HG02642 (cell line): ENCODE data around the gene EDAR.

Experiments
- ATAC-seq: cut with Tn5 transposase; IDR thresholded peaks from one replicate; pipeline ENCODE4 v1.9.1; 2021; ENCODE audit warnings: mild to moderate bottlenecking; ENCODE audit not compliant: unreplicated experiment, poor library complexity

EDAR gene

DNA sequence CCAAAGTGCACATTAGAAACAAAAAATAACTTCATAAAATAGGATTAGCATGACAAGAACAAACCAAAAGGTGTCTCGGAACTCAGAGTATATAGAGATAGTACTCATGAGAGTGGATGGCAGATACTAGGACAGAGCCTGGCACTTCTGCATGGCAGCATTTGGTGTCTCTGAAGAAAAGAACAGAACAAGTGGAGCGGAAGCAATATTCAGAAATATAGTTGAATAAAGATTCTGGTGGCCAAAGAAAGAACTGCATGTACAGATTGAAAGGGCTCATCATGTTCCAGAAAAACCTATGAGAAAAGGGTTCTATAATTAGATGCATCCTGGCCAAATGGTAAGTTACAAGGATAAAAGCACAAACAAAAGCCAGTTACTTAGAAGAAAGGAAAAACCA, 111.5 kb downstream of the EDAR start:
- no peak for ATAC-seq

DNA sequence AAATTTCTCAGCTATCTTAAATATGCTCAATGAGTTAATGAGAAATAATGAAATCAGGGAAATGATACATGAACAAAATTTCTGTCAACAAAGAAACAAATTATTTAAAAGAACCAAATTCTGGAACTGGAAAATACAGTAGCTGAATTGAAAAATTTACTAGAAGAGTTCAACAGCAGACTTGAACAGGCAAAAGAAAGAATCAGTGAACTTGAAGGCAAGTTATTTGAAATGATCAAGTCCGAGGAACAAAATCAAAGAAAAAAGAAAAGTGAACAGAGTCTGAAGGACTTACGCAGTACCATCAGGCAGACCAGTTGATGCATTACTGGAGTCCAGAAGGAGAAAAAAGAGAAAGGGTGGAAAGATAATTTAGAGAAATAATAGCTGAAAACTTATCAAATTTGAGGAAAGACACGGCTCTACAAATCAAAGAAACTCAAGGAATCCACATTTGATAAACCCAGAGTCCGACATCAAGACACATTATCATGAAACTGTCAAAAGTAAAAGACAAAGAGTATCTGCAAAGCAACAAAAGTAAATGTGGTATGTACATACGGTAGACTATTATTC, 118.9 kb downstream of the EDAR start:
- ATAC-seq = no peak

DNA sequence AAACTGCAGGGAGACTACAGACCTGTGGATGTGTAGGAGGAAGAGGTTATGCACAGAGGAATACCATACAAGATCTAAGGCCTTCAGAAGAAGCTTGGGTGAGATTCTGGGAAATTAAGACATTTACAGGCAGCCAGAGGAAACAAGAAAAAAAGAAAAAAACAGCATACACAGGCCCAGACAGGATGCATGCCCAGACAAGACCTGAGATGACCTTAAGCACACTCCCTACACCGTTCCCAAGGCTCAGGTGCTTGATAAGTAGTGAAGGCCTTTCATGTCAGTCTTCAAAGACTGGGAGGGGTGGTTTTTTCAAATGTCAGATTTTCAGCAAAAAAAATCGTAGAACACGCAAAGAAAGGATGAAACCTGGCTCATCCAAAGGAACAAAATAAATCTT, 119.5 kb downstream of the EDAR start:
- no peak for ATAC-seq

DNA sequence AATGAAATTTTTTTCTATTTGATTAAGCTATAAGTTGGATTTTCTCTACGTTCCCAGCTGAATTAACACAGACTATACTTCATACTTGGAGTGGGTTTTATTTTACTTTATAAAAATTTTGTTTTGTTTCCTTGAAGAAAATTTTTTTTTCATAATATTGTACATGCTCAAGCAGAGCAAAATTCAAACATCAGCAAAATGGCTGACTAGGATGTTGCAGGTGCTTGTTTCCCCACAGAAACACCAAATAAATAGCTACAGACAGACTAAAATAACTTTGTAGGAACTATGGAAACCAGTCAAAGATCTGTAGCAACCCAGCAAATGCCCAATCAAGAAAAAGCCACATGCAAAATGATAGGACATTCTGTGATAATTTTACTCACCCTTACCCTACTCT, 120.1 kb downstream of the EDAR start:
- no peak for ATAC-seq

DNA sequence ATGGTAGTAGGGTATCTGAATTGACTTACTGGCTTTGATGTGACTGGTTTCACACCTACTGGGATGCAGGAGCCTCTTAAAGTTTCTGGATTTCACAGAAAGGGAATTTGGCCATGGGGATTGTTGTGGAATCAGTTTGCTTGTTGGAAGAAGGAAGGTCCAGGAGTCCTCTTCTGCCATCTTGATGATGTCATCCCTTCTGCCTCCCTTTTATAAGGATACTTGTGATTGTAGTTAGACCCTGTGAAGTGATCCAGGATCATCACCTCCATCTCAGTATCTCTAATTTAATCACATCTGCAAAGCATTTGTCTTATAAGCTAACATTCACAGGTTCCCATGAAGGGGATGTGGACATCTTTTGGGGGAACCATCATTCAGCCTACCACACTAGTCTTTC, 123.0 kb downstream of the EDAR start:
- ATAC-seq = no peak

DNA sequence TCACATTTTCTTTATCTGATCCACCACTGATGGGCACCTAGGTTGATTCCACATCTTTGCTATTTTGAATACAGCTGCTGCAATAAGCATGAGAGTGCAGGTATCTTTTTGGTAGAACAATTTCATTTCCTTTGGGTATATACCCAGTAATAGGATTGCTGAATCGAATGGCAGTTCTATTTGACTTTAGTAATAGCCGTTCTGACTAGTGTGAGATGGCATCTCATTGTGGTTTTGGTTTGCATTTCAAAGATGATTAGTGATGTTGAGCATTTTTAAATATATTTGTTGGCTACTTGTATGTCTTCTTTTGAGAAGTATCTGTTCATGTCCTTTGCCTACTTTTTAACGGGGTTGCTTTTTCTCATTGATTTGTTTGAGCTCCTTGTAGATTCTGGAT, 130.1 kb downstream of the EDAR start:
- no peak for ATAC-seq

DNA sequence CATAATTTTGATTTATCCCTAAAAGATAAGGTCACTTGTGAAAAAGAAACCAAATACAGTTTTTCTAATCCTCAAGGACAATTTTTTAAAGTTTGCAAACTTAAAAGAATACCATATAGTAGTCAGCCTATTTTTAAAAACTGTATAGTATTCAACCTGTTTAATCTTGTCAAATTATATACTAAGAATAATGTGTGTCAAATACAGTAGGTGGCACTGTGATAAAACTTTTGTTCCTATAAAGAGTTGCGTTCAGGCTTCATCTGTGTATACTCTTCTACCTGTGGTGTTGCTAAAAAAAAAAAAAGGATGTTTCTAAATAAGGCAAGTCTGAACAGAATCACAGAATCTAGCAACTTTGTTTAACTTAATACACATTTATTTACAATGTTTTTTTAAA, 133.8 kb downstream of the EDAR start:
- ATAC-seq = no peak

DNA sequence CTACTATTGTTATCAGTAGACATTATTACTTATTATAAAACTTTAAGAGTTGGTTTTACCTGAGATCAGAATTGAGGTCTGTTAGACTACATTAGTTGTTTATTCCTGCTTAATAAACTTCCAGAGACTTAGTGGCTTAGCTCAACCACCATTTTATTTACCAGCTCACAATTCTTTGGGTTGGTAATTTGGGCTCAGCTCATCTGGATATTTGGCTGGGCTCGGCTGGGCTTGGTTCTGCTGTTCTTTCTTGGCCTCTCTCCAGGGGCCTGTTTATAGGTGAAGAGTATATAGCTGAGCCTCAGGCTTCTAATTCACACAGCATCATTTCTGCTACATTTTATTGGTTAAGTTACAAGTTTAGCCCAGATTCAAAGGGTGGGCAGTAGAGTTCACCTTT, 134.5 kb downstream of the EDAR start:
- ATAC-seq = no peak

DNA sequence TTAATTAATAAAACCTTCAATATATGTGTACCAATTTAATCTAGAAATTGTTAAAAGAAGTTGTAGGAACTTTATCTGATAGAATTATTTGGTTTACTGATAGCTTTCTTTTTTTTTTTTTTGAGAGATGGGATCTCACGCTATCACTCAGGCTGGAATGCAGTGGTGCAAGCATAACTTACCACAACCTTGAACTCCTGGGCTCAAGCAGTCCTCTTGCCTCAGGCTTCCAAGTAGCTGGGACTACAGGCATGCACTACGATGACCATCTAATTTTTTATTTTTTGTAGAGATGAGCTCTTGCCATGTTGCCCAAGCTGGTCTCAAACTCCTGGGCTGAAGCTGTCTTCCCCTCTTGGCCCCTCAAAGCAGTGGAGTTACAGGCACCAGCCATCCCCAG, 135.6 kb downstream of the EDAR start:
- ATAC-seq = no peak

DNA sequence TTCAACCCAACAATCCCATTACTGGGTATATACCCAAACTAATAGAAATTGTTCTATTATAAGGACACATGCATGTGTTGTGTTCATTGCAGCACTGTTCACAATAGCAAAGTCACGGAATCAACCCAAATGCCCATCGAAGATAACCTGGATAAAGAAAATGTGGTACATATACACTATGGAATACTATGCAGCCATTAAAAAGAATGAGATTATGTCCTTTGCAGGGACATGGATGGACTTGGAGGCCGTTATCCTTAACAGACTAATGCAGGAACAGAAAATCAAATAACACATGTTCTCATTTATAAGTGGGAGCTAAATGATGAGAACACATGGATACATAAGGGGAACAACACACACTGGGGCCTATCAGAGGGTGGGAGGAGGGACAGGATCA, 136.6 kb downstream of the EDAR start:
- ATAC-seq = no peak

DNA sequence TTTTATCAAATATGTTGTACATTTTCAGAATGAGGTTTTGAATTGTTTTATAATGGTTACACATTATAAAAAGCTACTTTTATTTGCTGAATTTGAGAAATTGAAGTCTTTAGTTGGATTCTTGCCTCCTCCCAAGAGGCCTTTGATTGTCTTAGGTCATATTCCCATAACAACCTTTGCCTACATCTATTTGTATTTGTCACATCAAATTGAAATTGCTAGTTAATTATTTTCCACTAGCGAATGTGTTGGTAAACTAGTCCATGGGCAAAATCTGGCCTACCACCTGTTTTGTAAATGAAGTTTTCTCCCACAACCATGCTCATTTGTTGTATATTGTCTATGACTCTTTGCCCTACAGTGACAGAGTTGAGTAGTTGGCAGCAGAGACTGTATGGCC, 142.0 kb downstream of the EDAR start:
- no peak for ATAC-seq

DNA sequence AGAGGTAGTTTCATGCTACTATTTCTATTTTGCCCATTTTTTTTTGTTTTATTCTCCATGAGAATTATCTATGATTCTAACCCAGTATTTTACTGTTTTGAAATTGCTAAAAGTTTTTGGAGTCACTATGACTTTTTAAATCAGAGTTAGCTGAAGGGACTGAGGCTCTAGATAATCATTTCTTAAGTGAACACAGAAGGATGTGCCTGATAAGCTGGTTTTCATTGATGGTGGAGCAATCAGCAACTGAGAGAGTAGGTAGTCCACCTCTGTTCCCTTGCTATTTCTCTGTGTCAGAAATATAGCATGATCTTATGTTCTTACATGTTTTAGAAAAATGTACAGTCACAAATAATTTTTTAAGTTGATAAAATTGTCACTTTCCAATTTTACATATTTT, 143.1 kb downstream of the EDAR start:
- ATAC-seq = no peak
